Gastrocnemius medialis (tissue), 4 donors: Measurements from ENCODE around the gene ANP32D. TPM values are rescaled to one million over a fixed set of nuclear protein-coding genes. Genes with fewer than 3 reads are reported as not detected.
"Not testable (repeated sequence)": the region's sequence is repeated elsewhere in the genome, so short reads cannot be mapped to it uniquely, and the experiment has no call there.

ENCODE experiments used
- ATAC-seq, 2 donors: fragments of 150-250 bp; one replicate each; pipeline ENCODE4 v1.9.1; 2016
- DNase-seq, 2 donors: peaks; one replicate each; pipeline ENCODE4 v3.0.0-alpha.2; 2019
- H3K27ac ChIP-seq, 4 donors: fragments of 200-600 bp; sonication (generic); 1 replicate in 1 of 4; 2 replicates in 3 of 4; pipeline ENCODE4 v1.5.1; 2016 to 2018; ENCODE audit warnings: mild to moderate bottlenecking in 2 of 4, moderate library complexity in 1 of 4
- H3K27me3 ChIP-seq, 3 donors: fragments of 200-600 bp; sonication (generic) in 2 of 3; 1 replicate in 1 of 3; 2 replicates in 2 of 3; pipeline versions ENCODE4 v1.5.1 to v1.6.0; 2016 to 2019; ENCODE audit warnings: mild to moderate bottlenecking in 1 of 3, moderate library complexity in 1 of 3
- H3K36me3 ChIP-seq, 2 donors: fragments of 200-600 bp; sonication (generic) in 1 of 2; one replicate each; pipeline ENCODE4 v1.5.1; 2017 to 2018
- H3K4me1 ChIP-seq, 2 donors: fragments of 200-600 bp; sonication (generic) in 1 of 2; one replicate each; pipeline ENCODE4 v1.5.1; 2016 to 2017; ENCODE audit warnings: mild to moderate bottlenecking in 2 of 2
- H3K4me3 ChIP-seq, 4 donors: fragments of 200-600 bp; sonication (generic) in 3 of 4; 1 replicate in 1 of 4; 2 replicates in 3 of 4; pipeline ENCODE4 v1.5.1; 2016 to 2019; ENCODE audit warnings: mild to moderate bottlenecking in 2 of 4
- H3K9me3 ChIP-seq, 3 donors: fragments of 200-600 bp; sonication (generic) in 2 of 3; 1 replicate in 1 of 3; 2 replicates in 2 of 3; pipeline ENCODE4 v1.5.1; 2016 to 2019
- POLR2A ChIP-seq, 2 donors: fragments of 450-650 bp; IDR thresholded peaks; one replicate each; pipeline ENCODE4 v1.6.1; 2017; ENCODE audit warnings: antibody characterized with exemption in 2 of 2, mild to moderate bottlenecking in 2 of 2, moderate library complexity in 2 of 2
- in situ Hi-C, 4 donors: fragments of 200-750 bp; cut with MboI; loops; one replicate each; pipeline versions ENCODE4 v1.15.0 to v1.8.0; 2017; ENCODE audit warnings: low sequenced_read_pairs in 4 of 4
- intact Hi-C: fragments of 100-400 bp; cut with DNase I; formaldehyde crosslinking; loops from one replicate; pipeline ENCODE4 v1.15.1; 2023; ENCODE audit warnings: low total_unique reads
- total RNA-seq, 4 donors: library from RNA; depleted of rRNA; stranded (reverse); fragments of >200 nt; gene quantifications; one replicate each; pipeline versions ENCODE4 v1.1.0 to v1.2.3, GENCODE V29; 2016
- TF ChIP-seq, protein P1 (sequence below), 5 experiments: fragments of 450-650 bp in 3 of 5; fragments of 200-600 bp in 2 of 5; sonication (generic) in 2 of 5; IDR thresholded peaks in 4 of 5; conservative IDR thresholded peaks in 1 of 5; 1 replicate in 4 of 5; 2 replicates in 1 of 5; pipeline ENCODE4 v1.5.1; 2016 to 2019; ENCODE audit warnings: antibody characterized with exemption in 5 of 5, mild to moderate bottlenecking in 3 of 5, moderate library complexity in 3 of 5

ANP32D gene
- total RNA-seq, 4 donors from 2014 or later, result not detected

DNA sequence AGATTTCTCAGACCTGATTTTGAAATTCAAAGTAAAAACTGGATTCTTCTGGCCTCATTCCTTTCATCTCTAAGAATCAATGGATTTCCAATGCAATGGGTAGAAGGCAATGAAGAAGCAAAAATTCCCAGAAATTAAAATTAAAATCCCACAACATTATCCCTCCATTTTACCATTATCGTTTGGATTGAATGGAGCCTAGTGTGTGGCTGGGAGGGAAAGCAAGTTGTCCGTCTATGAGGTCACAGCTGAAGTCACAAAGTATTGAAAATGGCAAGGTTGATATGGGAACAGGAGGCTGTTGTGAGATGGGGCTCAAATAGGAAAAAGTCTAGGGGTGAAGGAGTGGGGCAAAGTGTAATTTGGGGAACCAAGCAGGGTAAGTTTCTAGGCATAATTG is 9.8 kb downstream of the ANP32D start, which contains the start of gene C12orf54:
TSS of gene C12orf54 (plus strand) at position 301 of the 400 bp plus-strand sequence. CDS start 799 bp downstream, outside the sequence.
- Histone ChIP-seq H3K27me3 (no peaks in the 10 kb centered on the region), H3K27ac (no peak within 1 kb of the TSS), H3K4me1 (no peaks in the 10 kb centered on the region), H3K4me3 (no peak within 1 kb of the TSS), H3K36me3 (no peaks in the 10 kb centered on the region), H3K9me3 (no peaks in the 10 kb centered on the region)
- intact Hi-C loops (no loop called here), in situ Hi-C loops (no loop called here)
- ATAC-seq (no peak), DNase-seq (no peak)
- no peak for TF ChIP-seq POLR2A (IDR thresholded peaks at IDR 0.05)
- TF ChIP-seq, protein P1, sequence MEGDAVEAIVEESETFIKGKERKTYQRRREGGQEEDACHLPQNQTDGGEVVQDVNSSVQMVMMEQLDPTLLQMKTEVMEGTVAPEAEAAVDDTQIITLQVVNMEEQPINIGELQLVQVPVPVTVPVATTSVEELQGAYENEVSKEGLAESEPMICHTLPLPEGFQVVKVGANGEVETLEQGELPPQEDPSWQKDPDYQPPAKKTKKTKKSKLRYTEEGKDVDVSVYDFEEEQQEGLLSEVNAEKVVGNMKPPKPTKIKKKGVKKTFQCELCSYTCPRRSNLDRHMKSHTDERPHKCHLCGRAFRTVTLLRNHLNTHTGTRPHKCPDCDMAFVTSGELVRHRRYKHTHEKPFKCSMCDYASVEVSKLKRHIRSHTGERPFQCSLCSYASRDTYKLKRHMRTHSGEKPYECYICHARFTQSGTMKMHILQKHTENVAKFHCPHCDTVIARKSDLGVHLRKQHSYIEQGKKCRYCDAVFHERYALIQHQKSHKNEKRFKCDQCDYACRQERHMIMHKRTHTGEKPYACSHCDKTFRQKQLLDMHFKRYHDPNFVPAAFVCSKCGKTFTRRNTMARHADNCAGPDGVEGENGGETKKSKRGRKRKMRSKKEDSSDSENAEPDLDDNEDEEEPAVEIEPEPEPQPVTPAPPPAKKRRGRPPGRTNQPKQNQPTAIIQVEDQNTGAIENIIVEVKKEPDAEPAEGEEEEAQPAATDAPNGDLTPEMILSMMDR (IDR thresholded peaks at IDR 0.05 in 4 of 5, conservative IDR thresholded peaks at IDR 0.05 in 1 of 5), result no peak

DNA sequence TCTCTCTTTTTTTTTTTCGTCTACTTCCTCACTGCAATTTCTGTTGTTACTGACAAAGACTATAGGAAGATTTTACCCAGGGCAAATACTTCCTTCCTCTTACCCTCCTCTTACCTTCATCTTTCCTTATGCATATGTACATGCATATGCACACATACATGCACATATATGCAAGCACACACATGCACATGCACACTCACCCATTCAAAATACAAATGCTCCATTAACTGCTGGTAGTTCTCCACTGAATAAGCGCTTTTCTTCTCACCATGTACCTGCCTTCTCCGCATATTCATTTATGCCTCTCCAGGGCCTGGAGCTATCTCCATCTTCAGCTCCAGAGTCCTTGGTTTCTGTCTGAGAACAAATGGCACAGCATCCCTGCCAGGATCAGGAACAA is 10.6 kb downstream of the ANP32D start:
- no peak overlapping the region for H3K4me3 ChIP-seq
- H3K9me3 ChIP-seq, result no peaks in the 10 kb centered on the region
- H3K36me3 ChIP-seq, result no peaks in the 10 kb centered on the region
- intact Hi-C loops (no loop called here), in situ Hi-C loops (no loop called here)
- ATAC-seq, result no peak
- TF ChIP-seq, protein P1 (IDR thresholded peaks at IDR 0.05 in 4 of 5, conservative IDR thresholded peaks at IDR 0.05 in 1 of 5), result no peak
- no peak for TF ChIP-seq POLR2A (IDR thresholded peaks at IDR 0.05)
- H3K4me1 ChIP-seq, result no peaks in the 10 kb centered on the region
- DNase-seq, result no peak
- H3K27ac ChIP-seq, result no peak overlapping the region
- no peaks in the 10 kb centered on the region for H3K27me3 ChIP-seq

DNA sequence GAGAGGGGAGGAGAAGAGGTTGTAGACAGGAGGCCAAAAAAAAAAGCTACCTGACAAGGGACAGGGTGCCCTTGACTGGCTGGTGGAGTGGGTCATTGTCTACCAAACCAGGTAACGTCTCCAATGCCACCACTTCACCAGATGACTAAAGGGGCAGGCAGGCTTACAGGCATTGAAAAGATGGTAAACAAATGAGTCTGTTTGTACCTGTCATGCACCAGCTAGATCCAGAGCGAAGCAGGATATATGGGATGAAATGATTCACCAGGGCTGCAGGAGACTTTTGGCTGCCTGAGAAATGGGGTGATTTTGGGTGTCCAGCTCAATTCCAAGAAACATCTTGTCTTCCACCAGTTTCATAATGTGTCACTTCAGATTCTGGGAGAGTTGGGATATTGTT is 13.9 kb downstream of the ANP32D start:
- in situ Hi-C loops, result no loop called here
- Histone ChIP-seq H3K27me3 (no peaks in the 10 kb centered on the region), H3K36me3 (no peaks in the 10 kb centered on the region), H3K4me1 (no peaks in the 10 kb centered on the region), H3K4me3 (no peak overlapping the region), H3K9me3 (no peaks in the 10 kb centered on the region), H3K27ac (no peak overlapping the region)
- TF ChIP-seq POLR2A (IDR thresholded peaks at IDR 0.05), result no peak
- TF ChIP-seq, protein P1 (IDR thresholded peaks at IDR 0.05 in 4 of 5, conservative IDR thresholded peaks at IDR 0.05 in 1 of 5), result no peak
- DNase-seq, result no peak
- ATAC-seq, result no peak
- intact Hi-C loops, result no loop called here

DNA sequence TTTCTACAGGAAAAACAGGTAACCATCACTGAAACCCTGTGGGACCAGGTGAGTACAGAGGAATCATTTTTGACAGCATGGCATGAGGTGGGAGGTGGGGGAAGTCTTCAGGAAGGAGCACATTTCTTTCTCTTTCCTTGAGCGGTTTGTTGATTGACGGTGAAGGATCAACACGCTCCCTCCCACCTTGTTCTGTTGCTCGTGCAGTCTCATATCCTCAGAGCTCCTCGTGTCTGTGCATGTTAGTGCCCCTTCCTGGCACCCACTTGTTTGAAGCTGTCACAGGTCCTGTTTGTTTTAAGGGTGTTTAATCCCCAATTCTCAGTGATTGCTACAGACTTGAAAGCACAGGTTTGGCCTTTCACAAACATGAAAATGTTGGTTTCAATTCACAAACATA is 14.3 kb downstream of the ANP32D start:
- intact Hi-C loops, result no loop called here
- no peak for ATAC-seq
- Histone ChIP-seq H3K9me3 (no peaks in the 10 kb centered on the region), H3K27ac (no peak overlapping the region), H3K4me1 (no peaks in the 10 kb centered on the region), H3K36me3 (no peaks in the 10 kb centered on the region), H3K27me3 (no peaks in the 10 kb centered on the region), H3K4me3 (no peak overlapping the region)
- TF ChIP-seq POLR2A (IDR thresholded peaks at IDR 0.05), result no peak
- TF ChIP-seq, protein P1 (IDR thresholded peaks at IDR 0.05 in 4 of 5, conservative IDR thresholded peaks at IDR 0.05 in 1 of 5), result no peak
- in situ Hi-C loops, result no loop called here
- no peak for DNase-seq

DNA sequence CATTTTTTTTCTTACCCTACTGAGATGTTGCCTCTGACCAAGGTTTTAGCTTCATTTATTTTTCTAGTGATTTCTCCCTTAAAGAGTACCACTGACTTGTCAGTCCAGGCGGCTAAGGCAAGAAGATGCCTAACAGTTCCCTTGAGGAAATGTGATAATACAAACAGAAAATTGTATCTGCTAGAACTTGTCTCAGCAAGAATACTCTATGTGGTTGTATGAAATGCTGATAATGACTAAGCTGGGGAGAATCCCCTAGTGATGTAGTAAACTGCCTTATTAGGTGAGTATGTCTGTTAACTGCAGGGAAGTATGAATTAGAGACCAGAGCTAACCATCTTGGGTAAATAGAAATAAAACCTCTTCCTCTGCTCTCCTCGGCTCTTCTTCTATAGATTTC is 16.7 kb downstream of the ANP32D start:
- TF ChIP-seq, protein P1 (IDR thresholded peaks at IDR 0.05 in 4 of 5, conservative IDR thresholded peaks at IDR 0.05 in 1 of 5), result no peak
- no peak for TF ChIP-seq POLR2A (IDR thresholded peaks at IDR 0.05)
- no peaks in the 10 kb centered on the region for H3K27me3 ChIP-seq
- no peaks in the 10 kb centered on the region for H3K9me3 ChIP-seq
- no peak overlapping the region for H3K27ac ChIP-seq
- in situ Hi-C loops, result no loop called here
- intact Hi-C loops, result no loop called here
- H3K36me3 ChIP-seq, result no peaks in the 10 kb centered on the region
- ATAC-seq (no peak), DNase-seq (no peak)
- no peak overlapping the region for H3K4me3 ChIP-seq
- H3K4me1 ChIP-seq, result no peaks in the 10 kb centered on the region

DNA sequence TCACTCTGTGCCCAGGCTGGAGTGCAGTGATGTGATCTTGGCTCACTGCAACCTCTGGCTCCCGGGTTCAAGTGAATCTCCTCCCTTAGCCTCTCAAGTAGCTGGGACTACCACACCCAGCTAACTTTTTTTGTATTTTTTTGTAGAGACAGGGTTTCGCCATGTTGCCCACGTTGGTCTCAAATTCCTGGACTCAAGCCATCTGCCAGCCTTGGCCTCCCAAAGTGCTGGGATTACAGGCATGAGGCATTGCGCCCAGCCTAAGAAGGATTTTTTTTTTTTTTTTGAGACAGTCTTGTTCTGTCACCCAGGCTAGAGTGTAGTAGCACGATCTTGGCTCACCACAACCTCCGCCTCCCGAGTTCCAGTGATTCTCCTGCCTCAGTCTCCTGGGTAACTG is 17.1 kb downstream of the ANP32D start:
- intact Hi-C loops, H3K4me1 ChIP-seq, H3K4me3 ChIP-seq, H3K27ac ChIP-seq, H3K9me3 ChIP-seq, H3K36me3 ChIP-seq, DNase-seq, ATAC-seq, H3K27me3 ChIP-seq, in situ Hi-C loops: not testable (repeated sequence)

DNA sequence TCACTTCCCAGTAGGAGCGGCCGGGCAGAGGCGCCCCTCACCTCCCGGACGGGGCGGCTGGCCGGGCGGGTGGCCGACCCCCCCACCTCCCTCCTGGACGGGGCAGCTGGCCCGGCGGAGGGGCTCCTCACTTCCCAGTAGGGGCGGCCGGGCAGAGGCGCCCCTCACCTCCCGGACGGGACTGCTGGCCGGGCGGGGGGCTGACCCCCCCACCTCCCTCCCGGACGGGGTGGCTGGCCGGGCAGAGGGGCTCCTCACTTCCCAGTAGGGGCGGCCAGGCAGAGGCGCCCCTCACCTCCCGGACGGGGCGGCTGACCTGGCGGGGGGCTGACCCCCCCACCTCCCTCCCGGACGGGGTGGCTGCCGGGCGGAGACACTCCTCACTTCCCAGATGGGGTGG is 27.9 kb downstream of the ANP32D start:
- H3K4me1 ChIP-seq, H3K4me3 ChIP-seq, in situ Hi-C loops, H3K27me3 ChIP-seq, H3K36me3 ChIP-seq, H3K27ac ChIP-seq, H3K9me3 ChIP-seq, intact Hi-C loops, DNase-seq, ATAC-seq: not testable (repeated sequence)
